Eye (tissue), 1 donor: ENCODE results near the gene SERINC2.
"Not testable (repeated sequence)": the region's sequence is repeated elsewhere in the genome, so short reads cannot be mapped to it uniquely, and the experiment has no call there.

ENCODE experiments used
- DNase-seq: peaks from one replicate; pipeline ENCODE4 v3.0.0-alpha.2; 2015

The SERINC2 gene

DNA sequence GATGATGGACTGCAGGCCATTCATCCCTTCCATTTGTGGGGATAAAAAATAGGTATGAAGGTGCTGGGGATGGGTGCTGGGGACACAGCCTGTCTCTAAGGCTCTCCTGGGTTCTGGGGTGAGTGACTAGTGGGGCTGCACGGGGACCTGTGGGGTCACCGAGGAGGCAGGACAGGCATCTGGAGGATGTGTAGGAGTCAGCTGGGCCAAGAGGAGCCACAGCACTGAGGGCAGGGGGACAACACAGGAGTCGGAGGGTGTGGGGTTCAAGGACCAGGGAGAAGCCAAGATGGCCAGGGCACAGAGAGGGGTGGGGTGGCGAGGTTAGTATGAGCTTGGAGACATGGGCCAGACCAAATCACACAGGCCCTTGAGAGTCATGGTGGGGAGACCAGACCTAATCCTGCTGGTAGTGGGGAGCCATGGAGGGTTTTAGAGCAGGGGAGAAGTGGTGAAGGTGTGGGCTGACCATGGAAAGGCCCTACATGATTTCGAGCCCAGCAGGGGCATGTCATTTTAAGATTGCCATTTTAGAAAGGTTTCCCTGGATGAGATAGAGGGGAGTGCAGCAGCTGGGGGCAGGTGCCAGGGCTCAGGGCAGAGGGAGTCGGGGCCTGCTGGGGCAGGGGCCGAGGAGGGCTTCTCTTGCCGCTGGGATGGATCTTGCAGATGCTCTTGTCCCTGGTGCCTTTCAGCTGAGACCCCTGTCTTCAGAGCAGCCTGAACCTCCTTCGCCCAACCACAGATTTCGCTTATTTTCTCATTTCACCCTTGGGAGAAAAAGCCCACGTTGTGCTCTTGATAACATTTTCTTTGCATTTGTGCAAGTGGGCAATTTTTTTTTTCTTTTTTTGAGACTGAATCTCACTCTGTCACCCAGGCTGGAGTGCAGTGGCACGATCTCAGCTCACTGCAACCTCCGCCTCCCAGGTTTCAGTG is 22.7 kb downstream of the SERINC2 start:
- DNase-seq, result no peak

GRCh38 chr1:31436596-31437432 is 23.8 kb downstream of the SERINC2 start:
- DNase-seq, result no peak

DNA sequence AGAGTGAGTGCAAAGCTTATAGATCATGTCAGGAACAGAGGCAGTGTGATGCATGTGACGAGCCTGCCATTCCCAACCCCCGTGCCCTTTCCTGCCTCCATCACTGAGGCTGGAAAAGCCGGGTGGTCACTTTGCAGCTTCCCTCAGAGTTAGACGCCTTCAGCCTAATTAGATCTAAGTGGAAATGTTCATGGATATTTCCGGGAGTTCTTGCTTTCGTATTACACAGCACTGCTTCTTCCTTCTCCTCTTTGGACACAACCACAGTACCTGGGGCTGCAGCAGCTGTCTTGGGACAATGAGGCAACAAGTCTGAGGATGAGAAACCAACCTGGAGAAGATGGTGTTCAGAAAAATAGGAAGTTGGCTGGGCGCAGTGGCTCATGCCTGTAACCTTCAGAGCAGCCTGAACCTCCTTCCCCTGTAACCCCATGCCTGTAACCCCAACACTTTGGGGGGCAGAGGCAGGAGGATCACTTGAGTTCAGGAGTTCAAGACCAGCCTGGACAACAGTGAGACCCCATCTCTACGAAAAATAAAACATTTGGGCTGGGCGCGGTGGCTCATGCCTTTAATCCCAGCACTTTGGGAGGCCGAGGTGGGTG is 24.5 kb downstream of the SERINC2 start:
- no peak for DNase-seq

DNA sequence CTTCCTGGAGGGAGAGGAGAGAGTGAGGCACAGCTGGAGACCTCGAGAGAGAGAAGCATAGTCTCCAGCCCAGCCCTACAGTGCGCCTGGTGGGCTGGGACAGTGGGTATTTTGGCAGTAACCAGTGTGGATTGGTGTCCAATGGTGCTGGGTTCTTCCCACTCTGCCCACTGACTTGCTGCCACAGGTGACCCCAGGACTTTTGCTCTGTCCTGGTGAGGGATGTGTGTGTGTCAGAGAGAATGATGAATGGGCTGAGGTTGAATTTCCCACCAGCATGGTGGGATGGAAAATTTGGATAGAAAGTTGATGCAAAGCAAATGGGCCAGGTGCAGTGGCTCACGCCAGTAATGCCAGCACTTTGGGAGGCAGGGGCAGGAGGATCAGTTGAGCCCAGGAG is 26.3 kb downstream of the SERINC2 start:
- DNase-seq, result no peak

GRCh38 chr1:31441073-31441472 is 28.1 kb downstream of the SERINC2 start:
- no peak for DNase-seq

- no peak for DNase-seq
Measured at GRCh38 chr1:31441558-31441957, 28.5 kb downstream of the SERINC2 start.

GRCh38 chr1:31441970-31442647 is 29.1 kb downstream of the SERINC2 start:
- DNase-seq, result no peak

DNA sequence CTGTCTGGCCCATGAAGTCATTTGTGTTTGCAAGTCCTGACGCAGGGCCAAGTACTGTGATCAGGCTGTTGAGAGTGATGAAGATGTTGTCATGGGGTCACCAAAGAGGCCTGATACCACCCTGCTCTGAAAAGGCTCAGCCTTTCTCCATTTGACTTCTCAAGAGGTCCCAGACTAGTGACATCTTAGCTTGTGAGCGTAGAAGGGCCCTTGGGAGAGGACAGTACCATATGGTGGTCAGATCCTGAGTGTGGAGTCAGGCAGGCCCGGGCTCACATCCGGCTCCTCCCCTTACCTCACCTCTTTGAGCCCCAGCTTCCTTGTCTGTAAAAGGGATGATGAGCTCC is 29.6 kb downstream of the SERINC2 start:
- DNase-seq, result no peak

DNA sequence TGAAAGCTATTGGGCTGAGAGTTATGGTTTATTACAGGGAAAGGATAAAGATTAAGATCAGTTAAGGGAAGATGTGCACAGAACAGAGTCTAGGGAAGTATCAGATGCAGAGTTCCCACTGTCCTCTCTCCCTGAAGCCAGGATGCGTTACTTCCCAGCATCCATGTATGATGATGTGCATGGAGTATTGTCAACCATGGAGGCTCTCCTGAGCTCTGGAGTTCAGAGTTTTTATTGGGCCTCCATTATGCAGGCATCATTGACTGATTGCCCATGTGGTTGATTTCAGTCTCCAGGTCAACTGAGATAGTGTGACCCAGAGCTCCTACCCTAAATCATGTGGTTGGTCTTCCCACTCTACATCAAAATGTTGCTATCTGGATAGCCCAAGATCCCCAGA is 30.7 kb downstream of the SERINC2 start:
- DNase-seq, result no peak

- no peak for DNase-seq
Measured at GRCh38 chr1:31444725-31445448, 31.9 kb downstream of the SERINC2 start.

- no peak for DNase-seq
Measured at GRCh38 chr1:31445951-31446350, 32.9 kb downstream of the SERINC2 start.

DNA sequence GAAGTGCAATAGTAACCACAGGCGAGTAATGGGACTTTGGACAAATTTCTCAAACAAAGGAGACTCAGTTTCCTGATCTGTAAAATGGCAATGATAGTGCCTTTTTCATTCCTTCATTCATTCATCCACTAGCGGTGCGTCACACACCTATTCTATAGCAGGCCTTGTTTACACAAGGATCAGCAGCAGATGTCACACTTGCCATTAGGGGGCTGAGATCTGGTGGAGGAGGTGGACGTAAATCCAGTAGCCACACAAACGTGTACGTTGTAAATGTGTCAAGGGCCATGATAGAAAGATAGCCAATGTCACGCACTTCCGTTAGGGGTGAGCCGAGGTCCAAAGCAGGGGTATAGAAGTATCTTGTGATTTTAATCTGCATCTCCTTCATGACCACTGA is 34.2 kb downstream of the SERINC2 start:
- DNase-seq, result no peak

- no peak for DNase-seq
Measured at GRCh38 chr1:31453384-31454079, 40.5 kb downstream of the SERINC2 start.

- DNase-seq, result no peak
Measured at GRCh38 chr1:31458287-31458896, 45.4 kb downstream of the SERINC2 start.

- no peak for DNase-seq
Measured at GRCh38 chr1:31460027-31460426, 47.0 kb downstream of the SERINC2 start.

GRCh38 chr1:31467005-31467674 is 54.1 kb downstream of the SERINC2 start:
- no peak for DNase-seq

- no peak for DNase-seq
Measured at GRCh38 chr1:31470794-31471315, 57.8 kb downstream of the SERINC2 start.

DNA sequence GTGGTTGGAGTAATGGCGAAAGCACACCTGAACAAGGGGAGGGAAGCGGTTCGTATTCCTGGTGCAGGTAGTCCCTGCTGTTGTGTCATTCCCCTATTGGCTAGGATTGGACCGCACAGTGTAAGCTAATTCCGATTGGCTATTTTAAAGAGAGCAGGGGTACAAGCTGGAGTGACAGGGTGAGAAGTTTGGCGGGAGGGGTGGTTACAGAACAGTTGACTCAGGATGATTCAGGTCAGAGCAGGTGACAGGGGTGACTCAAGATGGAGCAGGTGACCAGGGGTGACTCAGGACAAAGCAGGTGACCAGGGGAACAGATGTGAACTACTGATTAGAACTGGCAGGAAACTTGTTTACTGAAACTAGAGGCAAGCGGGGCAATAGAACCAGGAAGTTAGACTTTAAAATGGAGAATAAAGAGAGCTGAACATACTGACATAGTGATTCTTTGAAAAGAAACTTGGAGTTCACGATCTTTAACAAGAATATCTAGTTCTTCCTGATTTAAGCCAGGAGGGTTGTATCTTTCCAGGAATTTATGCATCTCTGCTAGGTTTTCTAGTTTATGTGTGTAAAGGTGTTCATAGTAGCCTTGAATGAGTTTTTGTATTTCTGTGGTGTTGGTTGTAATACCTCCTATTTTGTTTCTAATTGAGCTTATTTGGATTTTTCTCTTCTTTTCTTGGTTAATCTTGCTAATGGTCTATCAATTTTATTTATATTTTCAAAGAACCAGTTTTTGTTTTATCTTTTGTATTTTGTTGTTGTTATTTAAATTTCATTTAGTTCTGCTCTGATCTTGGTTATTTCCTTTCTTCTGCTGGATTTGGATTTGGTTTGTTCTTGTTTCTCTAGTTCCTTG is 58.7 kb downstream of the SERINC2 start:
- not testable (repeated sequence) for DNase-seq

DNA sequence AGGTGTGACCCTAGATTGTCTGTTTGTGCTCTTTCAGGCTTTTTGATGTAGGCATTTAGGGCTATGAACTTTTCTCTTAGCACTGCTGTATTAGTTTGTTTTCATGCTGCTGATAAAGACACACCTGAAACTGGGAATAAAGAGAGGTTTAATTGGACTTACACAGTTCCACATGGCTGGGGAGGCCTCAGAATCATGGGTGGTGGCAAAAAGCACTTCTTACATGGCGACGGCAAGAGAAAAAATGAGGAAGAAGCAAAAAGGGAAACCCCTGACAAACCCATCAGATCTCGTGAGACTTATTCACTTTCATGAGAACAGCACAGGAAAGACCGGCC is 59.3 kb downstream of the SERINC2 start:
- DNase-seq, result not testable (repeated sequence)
